Panc1 (cell line): ENCODE measurements around the gene SOX30. TPM values are rescaled to one million over a fixed set of nuclear protein-coding genes. Genes with fewer than 3 reads are reported as not detected.

Experiments used
- ATAC-seq: fragments of 200-7000 bp; cut with Tn5 transposase; 2 replicates; pipeline ENCODE4 v1.9.1; 2020; ENCODE audit warnings: mild to moderate bottlenecking, moderate library complexity
- BruUV-seq: library from RNA; stranded (reverse); fragments of 400-500 nt; replicated peaks from 2 replicates; lab custom pipeline; 2021; lab: Mats Ljungman, UMichigan
- CTCF ChIA-PET: fragments of 300-600 bp; sonication (Branson Sonifier 250); formaldehyde crosslinking; loops from one replicate; lab custom pipeline; 2022; ENCODE audit warnings: antibody characterized with exemption; lab: Charles Lee
- POLR2A ChIA-PET: fragments of 300-600 bp; sonication (Branson Sonifier 250); formaldehyde crosslinking; loops from one replicate; lab custom pipeline; 2022; ENCODE audit warnings: antibody characterized with exemption; lab: Charles Lee
- DNase-seq: peaks from one replicate; pipeline ENCODE4 v3.0.0-alpha.2; 2010; ENCODE audit warnings: low read depth, low spot score
- H3K27ac ChIP-seq: 2 replicates; pipeline ENCODE4 v1.5.1; 2011; ENCODE audit warnings: mild to moderate bottlenecking, low read length, inconsistent platforms
- H3K27me3 ChIP-seq: fragments of 200-500 bp; sonication (Bioruptor generic); 2 replicates; pipeline ENCODE4 v1.6.0; 2014; ENCODE audit warnings: low read length, inconsistent platforms; ENCODE audit not compliant: control insufficient read depth, insufficient read depth
- H3K36me3 ChIP-seq: fragments of 200-500 bp; sonication (Bioruptor generic); 2 replicates; pipeline ENCODE4 v1.5.1; 2014; ENCODE audit warnings: inconsistent platforms, mild to moderate bottlenecking, low read length, moderate library complexity; ENCODE audit not compliant: control insufficient read depth, insufficient read depth
- H3K4me1 ChIP-seq: 2 replicates; pipeline ENCODE4 v1.5.1; 2011; ENCODE audit warnings: inconsistent platforms, mild to moderate bottlenecking, low read length, moderate library complexity; ENCODE audit not compliant: control insufficient read depth, insufficient read depth
- H3K4me3 ChIP-seq, 2 experiments: 2 replicates each; pipeline ENCODE4 v1.5.1; 2011 to 2012; ENCODE audit warnings: low read depth in 2 of 2, low read length in 2 of 2, mild to moderate bottlenecking in 2 of 2, inconsistent platforms in 1 of 2, moderate library complexity in 1 of 2
- H3K9me3 ChIP-seq: fragments of 200-500 bp; sonication (Bioruptor generic); 2 replicates; pipeline ENCODE4 v1.5.1; 2014; ENCODE audit warnings: low read depth, mild to moderate bottlenecking, inconsistent platforms, low read length, moderate library complexity; ENCODE audit not compliant: control insufficient read depth, insufficient read depth
- CTCF ChIP-seq: fragments of 450-650 bp; IDR thresholded peaks from 2 replicates; pipeline ENCODE4 v1.5.1; 2017; ENCODE audit warnings: mild to moderate bottlenecking
- POLR2AphosphoS5 ChIP-seq: IDR thresholded peaks from 2 replicates; pipeline ENCODE4 v1.6.1; 2012; ENCODE audit warnings: mild to moderate bottlenecking, low read depth, low read length, moderate library complexity
- SIN3A ChIP-seq: IDR thresholded peaks from 2 replicates; pipeline ENCODE4 v1.6.1; 2012; ENCODE audit warnings: low read depth, mild to moderate bottlenecking, low read length, moderate library complexity, borderline replicate concordance; ENCODE audit not compliant: insufficient read depth
- TCF7L2 ChIP-seq: IDR thresholded peaks from 2 replicates; pipeline ENCODE4 v1.6.1; 2011; ENCODE audit warnings: mild to moderate bottlenecking, low read depth, low read length, inconsistent platforms
- in situ Hi-C: cut with HindIII; loops from 2 replicates; pipeline ENCODE4 v1.10.0; 2016; ENCODE audit warnings: low sequenced_read_pairs, low pct_unique_long_range_greater_than_20kb
- intact Hi-C: fragments of 100-400 bp; cut with micrococcal nuclease; formaldehyde crosslinking; loops from one replicate; pipeline ENCODE4 v1.10.0; 2022; ENCODE audit not compliant: unreplicated experiment
- total RNA-seq: library from RNA; stranded (reverse); gene quantifications from one replicate; pipeline ENCODE4 v1.2.1, GENCODE V29; 2021; ENCODE audit not compliant: unreplicated experiment
- TF ChIP-seq, protein P1 (sequence below), 2 experiments: IDR thresholded peaks; 2 replicates each; pipeline ENCODE4 v1.6.1; 2011 to 2012; ENCODE audit warnings: low read depth in 2 of 2, control low read depth in 1 of 2, low read length in 1 of 2, mild to moderate bottlenecking in 1 of 2, moderate library complexity in 1 of 2; ENCODE audit not compliant: insufficient read depth in 1 of 2

SOX30 gene
- total RNA-seq, 1 experiment from 2014 or later = not detected

DNA sequence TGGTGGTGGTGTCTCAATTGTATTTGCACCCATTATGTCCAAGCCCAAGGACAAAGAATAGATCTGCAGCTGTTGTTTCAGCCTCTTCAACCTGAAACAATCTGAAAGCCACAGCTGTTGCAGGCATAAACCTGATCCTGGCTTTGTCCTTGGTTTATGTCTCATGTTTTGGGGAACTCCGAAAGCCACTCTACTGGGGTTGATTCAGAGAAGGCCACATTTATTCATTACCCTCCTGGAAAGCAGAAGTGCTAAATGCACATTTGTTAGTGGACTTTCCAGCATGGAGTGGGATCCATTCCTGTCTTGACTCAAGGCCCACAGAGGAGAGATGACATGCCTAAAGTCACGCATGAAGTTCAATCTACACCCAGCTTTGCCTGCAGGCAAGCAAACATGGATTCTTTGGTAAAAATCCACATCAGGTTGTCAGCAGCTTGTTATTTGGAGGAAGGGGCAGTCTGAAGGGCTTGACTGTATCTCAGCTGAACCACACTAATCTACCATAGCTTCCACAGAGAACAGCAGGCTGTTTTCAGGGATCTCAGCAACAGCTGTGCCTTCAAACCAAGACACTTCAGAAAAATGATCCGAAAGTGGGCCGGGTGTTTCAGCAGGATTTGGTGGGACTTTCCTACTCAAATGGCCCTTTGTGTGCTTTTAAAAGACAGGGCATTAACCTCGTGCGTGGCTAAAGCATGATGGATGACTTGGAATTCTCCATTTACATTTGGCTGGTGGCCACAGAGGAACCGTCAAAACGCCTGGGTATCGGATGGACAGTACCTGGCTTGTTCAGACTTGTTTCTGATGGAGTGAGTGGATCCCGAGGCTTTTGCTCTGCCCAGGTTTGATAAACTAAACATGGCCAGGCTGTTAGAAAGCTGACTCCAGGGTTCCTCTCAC lies 40.4 kb downstream of the SOX30 start:
- ChIA-PET POLR2A (no interaction called here), CTCF (no interaction called here)
- Histone ChIP-seq H3K4me1 (no peaks in the 10 kb centered on the region), H3K27me3 (no peaks in the 10 kb centered on the region), H3K27ac (no peak overlapping the region), H3K36me3 (no peaks in the 10 kb centered on the region), H3K4me3 (no peak overlapping the region), H3K9me3 (no peaks in the 10 kb centered on the region)
- in situ Hi-C loops (no loop called here), intact Hi-C loops (no loop called here)
- BruUV-seq = no TSS peak
- DNase-seq (no peak), ATAC-seq (no peak)
- TF ChIP-seq SIN3A (no peak), POLR2AphosphoS5 (no peak), TCF7L2 (no peak), CTCF (no peak)
- TF ChIP-seq, protein P1, sequence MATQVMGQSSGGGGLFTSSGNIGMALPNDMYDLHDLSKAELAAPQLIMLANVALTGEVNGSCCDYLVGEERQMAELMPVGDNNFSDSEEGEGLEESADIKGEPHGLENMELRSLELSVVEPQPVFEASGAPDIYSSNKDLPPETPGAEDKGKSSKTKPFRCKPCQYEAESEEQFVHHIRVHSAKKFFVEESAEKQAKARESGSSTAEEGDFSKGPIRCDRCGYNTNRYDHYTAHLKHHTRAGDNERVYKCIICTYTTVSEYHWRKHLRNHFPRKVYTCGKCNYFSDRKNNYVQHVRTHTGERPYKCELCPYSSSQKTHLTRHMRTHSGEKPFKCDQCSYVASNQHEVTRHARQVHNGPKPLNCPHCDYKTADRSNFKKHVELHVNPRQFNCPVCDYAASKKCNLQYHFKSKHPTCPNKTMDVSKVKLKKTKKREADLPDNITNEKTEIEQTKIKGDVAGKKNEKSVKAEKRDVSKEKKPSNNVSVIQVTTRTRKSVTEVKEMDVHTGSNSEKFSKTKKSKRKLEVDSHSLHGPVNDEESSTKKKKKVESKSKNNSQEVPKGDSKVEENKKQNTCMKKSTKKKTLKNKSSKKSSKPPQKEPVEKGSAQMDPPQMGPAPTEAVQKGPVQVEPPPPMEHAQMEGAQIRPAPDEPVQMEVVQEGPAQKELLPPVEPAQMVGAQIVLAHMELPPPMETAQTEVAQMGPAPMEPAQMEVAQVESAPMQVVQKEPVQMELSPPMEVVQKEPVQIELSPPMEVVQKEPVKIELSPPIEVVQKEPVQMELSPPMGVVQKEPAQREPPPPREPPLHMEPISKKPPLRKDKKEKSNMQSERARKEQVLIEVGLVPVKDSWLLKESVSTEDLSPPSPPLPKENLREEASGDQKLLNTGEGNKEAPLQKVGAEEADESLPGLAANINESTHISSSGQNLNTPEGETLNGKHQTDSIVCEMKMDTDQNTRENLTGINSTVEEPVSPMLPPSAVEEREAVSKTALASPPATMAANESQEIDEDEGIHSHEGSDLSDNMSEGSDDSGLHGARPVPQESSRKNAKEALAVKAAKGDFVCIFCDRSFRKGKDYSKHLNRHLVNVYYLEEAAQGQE (IDR thresholded peaks at IDR 0.05; ENCODE audit: insufficient read depth in 1 of 2, low read depth in 2 of 2, low read length in 1 of 2) = no peak

DNA sequence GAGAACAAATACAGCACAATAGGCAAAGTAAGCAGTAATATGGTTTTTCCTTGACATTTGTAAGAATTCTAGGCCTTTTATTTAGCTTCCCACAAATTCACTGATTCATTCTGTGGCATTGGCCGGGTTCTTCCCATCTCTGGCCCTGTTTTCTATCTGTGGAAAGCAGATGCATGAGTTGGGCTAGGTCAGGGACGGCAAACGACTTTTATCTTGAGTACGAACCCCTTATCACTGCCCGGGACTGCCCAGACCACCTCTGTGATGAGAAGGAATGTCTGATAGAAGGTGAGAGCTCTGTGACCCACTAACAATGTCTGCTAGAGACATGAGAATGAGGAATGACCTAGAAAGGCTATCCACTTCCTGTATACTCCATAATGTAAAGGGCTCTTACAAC lies 41.2 kb downstream of the SOX30 start:
- Histone ChIP-seq H3K9me3 (no peaks in the 10 kb centered on the region), H3K4me3 (no peak overlapping the region), H3K36me3 (no peaks in the 10 kb centered on the region), H3K4me1 (no peaks in the 10 kb centered on the region), H3K27ac (no peak overlapping the region), H3K27me3 (no peaks in the 10 kb centered on the region)
- in situ Hi-C loops = no loop called here
- intact Hi-C loops = no loop called here
- no peak for DNase-seq
- no peak for ATAC-seq
- ChIA-PET CTCF (no interaction called here), POLR2A (interaction anchor here (0.6 kb wide), 1 partner anchor 93 kb away, joined by 10 read pairs; no protein-coding TSS in a partner anchor)
- TF ChIP-seq CTCF (no peak), SIN3A (no peak), TCF7L2 (no peak), POLR2AphosphoS5 (no peak)
- TF ChIP-seq, protein P1 (IDR thresholded peaks at IDR 0.05; ENCODE audit: insufficient read depth in 1 of 2, low read depth in 2 of 2, low read length in 1 of 2) = no peak
- no TSS peak for BruUV-seq
